CD4-positive, alpha-beta T cell (primary cell): ENCODE measurements around the gene CDK15. TPM values are rescaled to one million over a fixed set of nuclear protein-coding genes. Genes with fewer than 3 reads are reported as not detected.

Source experiments
- ATAC-seq: fragments of 200-7000 bp; cut with Tn5 transposase; one replicate; pipeline ENCODE4 v1.10.0; 2022; ENCODE audit warnings: mild to moderate bottlenecking; ENCODE audit not compliant: poor library complexity
- CTCF ChIA-PET: fragments of 350-600 bp; sonication (Branson Sonifier 250); formaldehyde crosslinking; loops from one replicate; lab custom pipeline; 2021; ENCODE audit warnings: antibody characterized with exemption, inconsistent platforms; lab: Charles Lee
- POLR2A ChIA-PET: fragments of 350-600 bp; sonication (Branson Sonifier 250); formaldehyde crosslinking; loops from one replicate; lab custom pipeline; 2021; ENCODE audit warnings: antibody characterized with exemption, inconsistent platforms; lab: Charles Lee
- DNase-seq, 14 experiments: peaks; one replicate each; pipeline ENCODE4 v3.0.0-alpha.2; 2013 to 2020; ENCODE audit warnings: mixed read lengths in 2 of 14
- H3K27ac ChIP-seq, 2 donors: one replicate each; pipeline versions ENCODE4 v1.5.1 to v1.7.0; 2013; ENCODE audit warnings: low read length in 2 of 2, low read depth in 1 of 2, mild to moderate bottlenecking in 1 of 2
- H3K27me3 ChIP-seq, 2 experiments: 1 replicate in 1 of 2; 2 replicates in 1 of 2; pipeline versions ENCODE4 v1.6.1 to v1.7.0; 2013; ENCODE audit warnings: low read length in 2 of 2, control low read depth in 1 of 2, mild to moderate bottlenecking in 1 of 2, moderate library complexity in 1 of 2; ENCODE audit not compliant: insufficient read depth in 2 of 2, control insufficient read depth in 1 of 2
- H3K36me3 ChIP-seq: one replicate; pipeline ENCODE4 v1.6.1; 2013; ENCODE audit warnings: low read length, control low read depth; ENCODE audit not compliant: insufficient read depth
- H3K4me1 ChIP-seq: one replicate; pipeline ENCODE4 v1.6.1; 2013; ENCODE audit warnings: low read length, control low read depth; ENCODE audit not compliant: insufficient read depth
- H3K4me3 ChIP-seq: one replicate; pipeline ENCODE4 v1.5.1; 2013; ENCODE audit warnings: mild to moderate bottlenecking, low read length, moderate library complexity
- H3K9me3 ChIP-seq, 2 experiments: 1 replicate in 1 of 2; 2 replicates in 1 of 2; pipeline versions ENCODE4 v1.6.1 to v1.7.0; 2013; ENCODE audit warnings: low read length in 2 of 2, mild to moderate bottlenecking in 2 of 2, control low read depth in 1 of 2, moderate library complexity in 1 of 2; ENCODE audit not compliant: control insufficient read depth in 1 of 2, insufficient read depth in 1 of 2
- H3K27ac Mint-ChIP-seq: one replicate; pipeline ENCODE4 v1.8.0; 2020; ENCODE audit warnings: mixed read lengths
- H3K27me3 Mint-ChIP-seq: one replicate; pipeline ENCODE4 v1.8.0; 2021; ENCODE audit warnings: mixed read lengths
- H3K36me3 Mint-ChIP-seq: one replicate; pipeline ENCODE4 v1.8.0; 2021; ENCODE audit warnings: low read depth, mixed read lengths
- H3K4me1 Mint-ChIP-seq: one replicate; pipeline ENCODE4 v1.8.0; 2021; ENCODE audit warnings: low read depth, mixed read lengths
- H3K4me3 Mint-ChIP-seq: one replicate; pipeline ENCODE4 v1.8.0; 2020; ENCODE audit warnings: mild to moderate bottlenecking, mixed read lengths
- H3K9me3 Mint-ChIP-seq: one replicate; pipeline ENCODE4 v1.8.0; 2020; ENCODE audit warnings: mixed read lengths
- intact Hi-C, 2 experiments: fragments of 100-400 bp; cut with DNase I in 1 of 2; cut with micrococcal nuclease in 1 of 2; formaldehyde crosslinking; loops; one replicate each; pipeline versions ENCODE4 v1.15.1 to v1.9.0; 2023 to 2025; cut with DNase I, micrococcal nuclease
- total RNA-seq, 174 experiments: library from RNA in 2 of 174; stranded (reverse) in 2 of 174; gene quantifications; one replicate each; pipeline ENCODE4 v1.2.3 and lab custom pipeline; 2021 to 2026
- TF ChIP-seq, protein P1 (sequence below): fragments of 200-600 bp; IDR thresholded peaks from one replicate; pipeline ENCODE4 v1.8.0; 2022; ENCODE audit warnings: antibody characterized with exemption, mild to moderate bottlenecking

Gene CDK15
- total RNA-seq, 2 experiments from 2014 or later: not detected

DNA sequence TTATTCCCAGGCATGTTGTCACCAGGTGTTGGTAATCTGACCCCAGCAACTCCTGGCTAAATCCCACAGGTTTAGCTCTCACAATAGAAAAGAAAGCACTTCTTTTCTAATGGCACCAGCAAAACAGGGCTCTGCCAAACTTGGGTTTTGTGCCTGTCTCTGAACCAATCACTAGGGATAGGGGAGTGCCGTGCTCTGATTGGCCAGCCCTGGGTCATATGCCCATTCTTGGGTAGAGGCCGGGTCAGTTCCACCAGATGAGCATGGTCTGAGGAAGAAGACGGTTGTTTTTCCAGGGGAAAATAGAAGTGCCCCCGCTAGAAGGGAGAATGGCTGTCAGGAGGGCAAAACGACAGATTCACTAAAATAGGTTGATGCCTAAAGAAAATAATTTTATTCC lies 14.7 kb downstream of the CDK15 start:
- Mint-ChIP-seq H3K4me1 (no peaks in the 10 kb centered on the region), H3K36me3 (no peaks in the 10 kb centered on the region), H3K9me3 (no peaks in the 10 kb centered on the region), H3K27ac (no peak overlapping the region), H3K4me3 (no peak overlapping the region), H3K27me3 (peaks cover 9% of the 10 kb centered on the region)
- Histone ChIP-seq H3K4me3 (no peak overlapping the region), H3K4me1 (no peaks in the 10 kb centered on the region), H3K27ac (no peak overlapping the region), H3K9me3 (no peaks in the 10 kb centered on the region), H3K27me3 (peaks cover 0 to 6% of the 10 kb centered on the region in 2 experiments), H3K36me3 (no peaks in the 10 kb centered on the region)
- ATAC-seq: no peak
- ChIA-PET CTCF (no interaction called here), POLR2A (no interaction called here)
- TF ChIP-seq, protein P1, sequence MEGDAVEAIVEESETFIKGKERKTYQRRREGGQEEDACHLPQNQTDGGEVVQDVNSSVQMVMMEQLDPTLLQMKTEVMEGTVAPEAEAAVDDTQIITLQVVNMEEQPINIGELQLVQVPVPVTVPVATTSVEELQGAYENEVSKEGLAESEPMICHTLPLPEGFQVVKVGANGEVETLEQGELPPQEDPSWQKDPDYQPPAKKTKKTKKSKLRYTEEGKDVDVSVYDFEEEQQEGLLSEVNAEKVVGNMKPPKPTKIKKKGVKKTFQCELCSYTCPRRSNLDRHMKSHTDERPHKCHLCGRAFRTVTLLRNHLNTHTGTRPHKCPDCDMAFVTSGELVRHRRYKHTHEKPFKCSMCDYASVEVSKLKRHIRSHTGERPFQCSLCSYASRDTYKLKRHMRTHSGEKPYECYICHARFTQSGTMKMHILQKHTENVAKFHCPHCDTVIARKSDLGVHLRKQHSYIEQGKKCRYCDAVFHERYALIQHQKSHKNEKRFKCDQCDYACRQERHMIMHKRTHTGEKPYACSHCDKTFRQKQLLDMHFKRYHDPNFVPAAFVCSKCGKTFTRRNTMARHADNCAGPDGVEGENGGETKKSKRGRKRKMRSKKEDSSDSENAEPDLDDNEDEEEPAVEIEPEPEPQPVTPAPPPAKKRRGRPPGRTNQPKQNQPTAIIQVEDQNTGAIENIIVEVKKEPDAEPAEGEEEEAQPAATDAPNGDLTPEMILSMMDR: no peak
- no peak for DNase-seq
- intact Hi-C loops: no loop called here

- Histone ChIP-seq H3K4me1 (no peaks in the 10 kb centered on the region), H3K4me3 (no peak overlapping the region), H3K27me3 (peaks cover 0 to 6% of the 10 kb centered on the region in 2 experiments), H3K36me3 (no peaks in the 10 kb centered on the region), H3K27ac (no peak overlapping the region), H3K9me3 (no peaks in the 10 kb centered on the region)
- TF ChIP-seq, protein P1: no peak
- intact Hi-C loops: no loop called here
- ATAC-seq (no peak), DNase-seq (no peak)
- no peaks in the 10 kb centered on the region for H3K9me3 Mint-ChIP-seq
- ChIA-PET POLR2A (no interaction called here), CTCF (no interaction called here)
- H3K27me3 Mint-ChIP-seq: peaks cover 9% of the 10 kb centered on the region
- no peak overlapping the region for H3K27ac Mint-ChIP-seq
- no peak overlapping the region for H3K4me3 Mint-ChIP-seq
- H3K36me3 Mint-ChIP-seq: no peaks in the 10 kb centered on the region
- no peaks in the 10 kb centered on the region for H3K4me1 Mint-ChIP-seq
Measured at GRCh38 chr2:201824212-201824611, 17.9 kb downstream of the CDK15 start.

GRCh38 chr2:201827621-201828020 lies 21.3 kb downstream of the CDK15 start:
- Mint-ChIP-seq H3K4me3 (no peak overlapping the region), H3K36me3 (no peaks in the 10 kb centered on the region), H3K9me3 (no peaks in the 10 kb centered on the region), H3K27me3 (peaks cover 12% of the 10 kb centered on the region), H3K27ac (no peak overlapping the region), H3K4me1 (no peaks in the 10 kb centered on the region)
- ATAC-seq (no peak), DNase-seq (no peak)
- Histone ChIP-seq H3K9me3 (no peaks in the 10 kb centered on the region), H3K4me1 (no peaks in the 10 kb centered on the region), H3K36me3 (no peaks in the 10 kb centered on the region), H3K4me3 (no peak overlapping the region), H3K27me3 (no peaks in the 10 kb centered on the region), H3K27ac (no peak overlapping the region)
- ChIA-PET POLR2A (no interaction called here), CTCF (no interaction called here)
- TF ChIP-seq, protein P1: no peak
- intact Hi-C loops: no loop called here
